T-cell (primary cell): ENCODE results near the gene ECM2. TPM values are rescaled to one million over a fixed set of nuclear protein-coding genes. Genes with fewer than 3 reads are reported as not detected.

Experiments used
- ATAC-seq, 4 experiments: fragments of 200-7000 bp in 3 of 4; fragments of 150-1000 bp in 1 of 4; cut with Tn5 transposase; replicated peaks in 1 of 4; 1 replicate in 3 of 4; 2 replicates in 1 of 4; pipeline ENCODE4 v1.10.0; 2021; ENCODE audit warnings: moderate library complexity in 3 of 4, mild to moderate bottlenecking in 2 of 4, moderate number of reproducible peaks in 1 of 4
- CTCF ChIA-PET, 2 donors: fragments of 300-600 bp; sonication (Branson Sonifier 250); formaldehyde crosslinking; loops; one replicate each; lab custom pipeline; 2022; ENCODE audit warnings: antibody characterized with exemption in 2 of 2; lab: Charles Lee
- POLR2A ChIA-PET, 2 donors: fragments of 300-600 bp; sonication (Branson Sonifier 250); formaldehyde crosslinking; loops; one replicate each; lab custom pipeline; 2022; ENCODE audit warnings: antibody characterized with exemption in 2 of 2; lab: Charles Lee
- DNase-seq, 35 experiments: peaks; one replicate each; pipeline versions ENCODE4 v3.0.0 to v3.0.0-alpha.2; 2013 to 2023
- H3K27ac ChIP-seq: one replicate; pipeline ENCODE4 v1.5.1; 2013; ENCODE audit warnings: low read length
- H3K27me3 ChIP-seq, 2 experiments: replicated peaks in 1 of 2; 1 replicate in 1 of 2; 2 replicates in 1 of 2; pipeline versions ENCODE4 v1.6.1 to v1.7.0; 2013; ENCODE audit warnings: low read length in 1 of 2, mixed read lengths in 1 of 2; ENCODE audit not compliant: control insufficient read depth in 2 of 2, insufficient read depth in 2 of 2; ENCODE audit errors: extremely low read depth in 1 of 2
- H3K36me3 ChIP-seq, 2 donors: 1 replicate in 1 of 2; 2 replicates in 1 of 2; pipeline versions ENCODE4 v1.6.1 to v1.7.0; 2013; ENCODE audit warnings: low read length in 1 of 2; ENCODE audit not compliant: control insufficient read depth in 2 of 2, insufficient read depth in 1 of 2; ENCODE audit errors: extremely low read depth in 1 of 2
- H3K4me1 ChIP-seq, 2 experiments: 1 replicate in 1 of 2; 2 replicates in 1 of 2; pipeline versions ENCODE4 v1.6.1 to v1.7.0; 2013; ENCODE audit warnings: low read length in 2 of 2, mixed read lengths in 1 of 2; ENCODE audit not compliant: insufficient read depth in 2 of 2, control insufficient read depth in 1 of 2; ENCODE audit errors: extremely low read depth in 1 of 2
- H3K4me3 ChIP-seq, 2 donors: 1 replicate in 1 of 2; 2 replicates in 1 of 2; pipeline versions ENCODE4 v1.5.1 to v1.7.0; 2013; ENCODE audit warnings: mild to moderate bottlenecking in 2 of 2, low read length in 1 of 2, moderate library complexity in 1 of 2; ENCODE audit not compliant: control insufficient read depth in 1 of 2; ENCODE audit errors: extremely low read depth in 1 of 2
- H3K9me3 ChIP-seq: 2 replicates; pipeline ENCODE4 v1.7.0; 2013
- H3K27ac Mint-ChIP-seq, 2 donors: one replicate each; pipeline ENCODE4 v1.8.0; 2020 to 2021; ENCODE audit warnings: mild to moderate bottlenecking in 2 of 2, mixed read lengths in 2 of 2
- H3K27me3 Mint-ChIP-seq, 2 donors: one replicate each; pipeline ENCODE4 v1.8.0; 2021 to 2022; ENCODE audit warnings: mixed read lengths in 2 of 2
- H3K36me3 Mint-ChIP-seq: one replicate; pipeline ENCODE4 v1.8.0; 2021; ENCODE audit warnings: mixed read lengths
- H3K4me1 Mint-ChIP-seq, 3 donors: one replicate each; pipeline ENCODE4 v1.8.0; 2020 to 2022; ENCODE audit warnings: mixed read lengths in 3 of 3, mild to moderate bottlenecking in 1 of 3
- H3K4me3 Mint-ChIP-seq, 3 donors: one replicate each; pipeline ENCODE4 v1.8.0; 2020 to 2022; ENCODE audit warnings: mild to moderate bottlenecking in 3 of 3, mixed read lengths in 3 of 3, moderate library complexity in 3 of 3
- H3K9me3 Mint-ChIP-seq, 3 donors: one replicate each; pipeline ENCODE4 v1.8.0; 2020 to 2022; ENCODE audit warnings: mixed read lengths in 3 of 3
- WGBS: methylation state at CpG from one replicate; pipeline ENCODE4 v1.1.5; 2013; ENCODE audit warnings: missing lambda C conversion rate; ENCODE audit not compliant: insufficient coverage; 5-methylcytosine and 5-hydroxymethylcytosine counted together
- total RNA-seq, 35 experiments: library from RNA in 6 of 35; stranded (reverse) in 6 of 35; fragments of 120-200 nt in 1 of 35; gene quantifications; one replicate each; pipeline versions ENCODE4 v1.2.1 to v1.2.4 and lab custom pipeline; 2013 to 2026

ECM2 gene
- total RNA-seq, 5 donors from 2014 or later (not counting 1 experiment from before 2014, with no cell fraction given), result not detected

DNA sequence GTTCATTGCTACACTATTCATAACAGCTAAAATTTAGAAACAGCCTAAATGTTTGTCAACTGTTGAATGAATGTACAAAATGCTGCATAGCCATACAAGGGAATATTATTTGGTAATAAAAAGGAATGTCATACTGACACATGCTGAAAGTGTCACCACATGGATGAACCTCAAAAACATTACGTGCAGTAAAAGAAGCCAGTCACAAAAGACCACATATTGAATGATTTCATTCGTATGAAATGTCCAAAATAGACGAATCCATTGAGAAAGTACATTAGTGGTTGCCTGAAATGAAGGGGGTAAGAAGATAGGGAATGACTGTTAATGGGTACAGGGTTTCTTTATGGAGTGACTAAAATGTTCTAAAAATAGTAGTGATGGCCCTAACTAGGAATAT lies 11.6 kb upstream of the ECM2 start:
- Mint-ChIP-seq H3K27me3 (no peaks in the 10 kb centered on the region), H3K4me3 (no peak overlapping the region), H3K4me1 (no peaks in the 10 kb centered on the region), H3K36me3 (no peaks in the 10 kb centered on the region), H3K27ac (no peak overlapping the region), H3K9me3 (peaks cover 0 to 2% (median 2%) of the 10 kb centered on the region in 3 donors)
- Histone ChIP-seq H3K27me3 (no peaks in the 10 kb centered on the region), H3K4me1 (no peaks in the 10 kb centered on the region), H3K9me3 (no peaks in the 10 kb centered on the region), H3K36me3 (no peaks in the 10 kb centered on the region), H3K27ac (no peak overlapping the region), H3K4me3 (no peak overlapping the region)
- whole genome bisulfite sequencing, result 80% methylated on average over 1 of the region's 3 CpGs
- DNase-seq, result no peak
- POLR2A ChIA-PET, result interaction anchor here in 1 of 2 donors (0.6 kb wide), 1 partner anchor 667 kb away, joined by 3 read pairs; no protein-coding TSS in a partner anchor
- CTCF ChIA-PET, result no interaction called here
- no peak for ATAC-seq

DNA sequence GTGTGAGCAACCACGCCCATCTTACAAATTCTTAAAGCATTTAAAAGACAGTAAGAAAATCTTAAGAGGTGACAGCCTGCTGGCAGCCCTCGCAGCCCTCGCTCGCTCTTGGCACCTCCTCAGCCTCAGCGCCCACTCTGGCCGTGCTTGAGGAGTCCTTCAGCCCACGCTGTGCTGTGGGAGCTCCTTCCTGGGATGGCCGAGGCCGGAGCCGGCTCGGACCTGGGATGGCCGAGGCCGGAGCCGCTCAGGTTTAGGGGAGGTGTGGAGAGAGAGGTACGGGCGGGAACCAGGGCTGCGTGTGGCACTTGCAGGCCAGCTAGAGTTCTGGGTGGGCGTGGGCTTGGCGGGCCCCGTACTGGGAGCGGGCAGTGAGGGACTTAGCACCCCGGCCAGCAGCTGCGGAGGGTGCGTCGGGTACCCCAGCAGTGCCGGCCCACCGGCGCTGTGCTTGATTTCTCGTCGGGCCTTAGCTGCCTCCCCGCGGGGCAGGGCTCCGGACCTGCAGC lies 9.3 kb upstream of the ECM2 start:
- Histone ChIP-seq H3K27ac (no peak overlapping the region), H3K9me3 (no peaks in the 10 kb centered on the region), H3K4me3 (no peak overlapping the region), H3K27me3 (no peaks in the 10 kb centered on the region), H3K4me1 (no peaks in the 10 kb centered on the region), H3K36me3 (no peaks in the 10 kb centered on the region)
- no peak overlapping the region for H3K4me3 Mint-ChIP-seq
- POLR2A ChIA-PET, result interaction anchor here in 1 of 2 donors (0.6 kb wide), 1 partner anchor 10 kb away, joined by 3 read pairs; no protein-coding TSS in a partner anchor
- H3K27ac Mint-ChIP-seq, result no peak overlapping the region
- H3K9me3 Mint-ChIP-seq, result peaks cover 0 to 2% (median 2%) of the 10 kb centered on the region in 3 donors
- no peak for DNase-seq
- H3K27me3 Mint-ChIP-seq, result no peaks in the 10 kb centered on the region
- ATAC-seq, result no peak
- CTCF ChIA-PET, result no interaction called here
- no peaks in the 10 kb centered on the region for H3K4me1 Mint-ChIP-seq
- H3K36me3 Mint-ChIP-seq, result no peaks in the 10 kb centered on the region
- WGBS, result 98% methylated on average over 32 of the region's 33 CpGs

DNA sequence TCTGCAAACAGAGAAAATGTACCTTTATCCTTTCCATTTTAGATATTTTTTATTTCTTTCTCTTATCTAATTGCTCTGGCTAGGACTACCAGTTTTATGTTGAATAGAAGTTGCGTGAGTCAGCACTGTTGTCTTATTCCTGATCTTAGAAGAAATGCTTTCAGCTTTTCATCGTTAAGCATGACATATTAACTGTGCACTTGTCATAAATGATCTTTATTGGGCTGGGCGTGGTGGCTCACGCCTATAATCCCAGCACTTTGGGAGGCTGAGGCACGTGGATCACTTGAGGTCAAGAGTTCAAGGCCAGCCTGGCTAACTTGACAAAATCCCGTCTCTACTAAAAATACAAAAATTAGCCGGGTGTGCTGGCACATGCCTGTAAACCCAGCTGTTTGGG lies 8.2 kb upstream of the ECM2 start:
- H3K27me3 Mint-ChIP-seq, result no peaks in the 10 kb centered on the region
- ChIA-PET POLR2A (no interaction called here), CTCF (no interaction called here)
- Histone ChIP-seq H3K4me3 (no peak overlapping the region), H3K27ac (no peak overlapping the region), H3K9me3 (no peaks in the 10 kb centered on the region), H3K4me1 (no peaks in the 10 kb centered on the region), H3K27me3 (no peaks in the 10 kb centered on the region), H3K36me3 (no peaks in the 10 kb centered on the region)
- H3K27ac Mint-ChIP-seq, result no peak overlapping the region
- 91% methylated on average over 5 of the region's 7 CpGs for WGBS
- DNase-seq (no peak), ATAC-seq (no peak)
- no peaks in the 10 kb centered on the region for H3K36me3 Mint-ChIP-seq
- peaks cover 0 to 2% (median 2%) of the 10 kb centered on the region in 3 donors for H3K9me3 Mint-ChIP-seq
- H3K4me3 Mint-ChIP-seq, result no peak overlapping the region
- no peaks in the 10 kb centered on the region for H3K4me1 Mint-ChIP-seq

DNA sequence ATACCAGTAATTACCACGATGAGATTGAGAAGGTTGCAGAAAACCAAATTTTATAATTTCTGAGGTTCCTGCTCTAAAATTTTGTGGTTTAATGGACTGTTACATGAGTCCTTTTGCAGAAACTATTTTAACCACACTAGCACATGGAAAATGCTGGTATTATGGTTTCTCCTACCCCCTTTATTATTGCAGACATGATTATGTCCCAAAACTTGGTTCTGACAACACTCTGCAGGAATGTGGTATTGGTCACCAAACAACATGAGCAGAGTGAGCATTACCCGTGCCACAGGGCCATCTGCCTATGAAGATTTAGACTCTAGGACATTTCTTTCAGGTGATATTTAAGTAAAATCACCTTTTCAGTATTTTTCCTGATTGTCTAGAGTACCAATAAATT lies 2.8 kb upstream of the ECM2 start:
- Histone ChIP-seq H3K36me3 (no peaks in the 10 kb centered on the region), H3K4me1 (no peaks in the 10 kb centered on the region), H3K27me3 (no peaks in the 10 kb centered on the region), H3K27ac (no peak overlapping the region), H3K4me3 (no peak overlapping the region), H3K9me3 (no peaks in the 10 kb centered on the region)
- WGBS, result no CpG with 5 or more reads among the region's 2 CpGs
- ChIA-PET CTCF (no interaction called here), POLR2A (no interaction called here)
- H3K27ac Mint-ChIP-seq, result no peak overlapping the region
- no peak overlapping the region for H3K4me3 Mint-ChIP-seq
- H3K9me3 Mint-ChIP-seq, result peaks cover 0 to 2% (median 2%) of the 10 kb centered on the region in 3 donors
- H3K36me3 Mint-ChIP-seq, result no peaks in the 10 kb centered on the region
- peaks cover 0 to 3% (median 0%) of the 10 kb centered on the region in 3 donors for H3K4me1 Mint-ChIP-seq
- DNase-seq, result no peak
- no peaks in the 10 kb centered on the region for H3K27me3 Mint-ChIP-seq
- no peak for ATAC-seq

DNA sequence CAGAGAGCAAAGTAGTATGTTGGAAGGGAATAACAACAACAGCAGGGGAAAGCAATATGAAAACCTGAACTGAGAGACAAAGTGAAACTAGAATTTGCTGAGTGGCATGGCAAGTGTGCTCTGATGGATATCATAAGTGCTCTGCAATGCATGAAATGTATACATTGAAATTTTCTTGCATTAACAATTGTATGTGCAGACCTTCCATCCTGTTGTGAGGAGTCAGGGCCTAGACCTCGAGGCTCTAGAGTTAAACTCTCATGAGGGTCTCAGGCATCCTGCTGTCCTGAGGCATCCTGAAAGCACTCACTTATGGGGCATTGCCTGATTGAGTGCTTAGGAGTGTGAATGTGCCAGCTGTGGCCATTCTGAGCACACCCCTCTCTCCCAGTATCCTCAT lies 1.1 kb downstream of the ECM2 start:
- Histone ChIP-seq H3K4me3 (no peak overlapping the region), H3K9me3 (no peaks in the 10 kb centered on the region), H3K4me1 (no peaks in the 10 kb centered on the region), H3K27me3 (no peaks in the 10 kb centered on the region), H3K27ac (no peak overlapping the region), H3K36me3 (no peaks in the 10 kb centered on the region)
- no CpG with 5 or more reads among the region's 1 CpG for WGBS
- no peak for DNase-seq
- Mint-ChIP-seq H3K4me3 (no peak overlapping the region), H3K27me3 (no peaks in the 10 kb centered on the region), H3K36me3 (no peaks in the 10 kb centered on the region), H3K27ac (no peak overlapping the region), H3K9me3 (peaks cover 0 to 4% (median 0%) of the 10 kb centered on the region in 3 donors), H3K4me1 (peaks cover 0 to 3% (median 0%) of the 10 kb centered on the region in 3 donors)
- CTCF ChIA-PET, result no interaction called here
- POLR2A ChIA-PET, result interaction anchor here in 1 of 2 donors (0.6 kb wide), 1 partner anchor 10 kb away, joined by 3 read pairs; no protein-coding TSS in a partner anchor
- ATAC-seq, result no peak

DNA sequence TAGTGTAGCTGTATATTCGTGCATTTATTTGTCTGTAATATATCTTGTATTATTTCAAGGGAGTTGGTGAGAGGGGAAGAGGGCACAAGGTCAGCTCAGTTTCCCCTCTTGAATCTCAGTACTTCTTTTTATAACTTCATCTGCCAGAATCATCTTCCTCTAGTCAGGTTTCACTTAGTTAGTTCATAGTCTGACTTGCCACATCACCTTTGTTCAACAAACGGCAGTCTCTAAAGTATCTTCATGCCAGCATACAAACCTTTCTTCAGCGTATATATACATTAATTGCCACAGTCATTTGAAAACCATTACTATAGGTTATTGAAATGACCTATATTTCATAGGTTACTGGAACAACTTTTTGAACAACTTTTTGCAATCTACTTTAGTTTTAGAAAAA lies 1.6 kb downstream of the ECM2 start:
- Histone ChIP-seq H3K4me3 (no peak overlapping the region), H3K9me3 (no peaks in the 10 kb centered on the region), H3K4me1 (no peaks in the 10 kb centered on the region), H3K36me3 (no peaks in the 10 kb centered on the region), H3K27ac (no peak overlapping the region), H3K27me3 (no peaks in the 10 kb centered on the region)
- CTCF ChIA-PET, result no interaction called here
- Mint-ChIP-seq H3K9me3 (peaks cover 0 to 4% (median 0%) of the 10 kb centered on the region in 3 donors), H3K27me3 (no peaks in the 10 kb centered on the region), H3K4me3 (no peak overlapping the region), H3K27ac (no peak overlapping the region), H3K36me3 (no peaks in the 10 kb centered on the region), H3K4me1 (peaks cover 0 to 3% (median 0%) of the 10 kb centered on the region in 3 donors)
- DNase-seq (no peak), ATAC-seq (no peak)
- WGBS, result no CpG with 5 or more reads among the region's 3 CpGs
- POLR2A ChIA-PET, result no interaction called here

DNA sequence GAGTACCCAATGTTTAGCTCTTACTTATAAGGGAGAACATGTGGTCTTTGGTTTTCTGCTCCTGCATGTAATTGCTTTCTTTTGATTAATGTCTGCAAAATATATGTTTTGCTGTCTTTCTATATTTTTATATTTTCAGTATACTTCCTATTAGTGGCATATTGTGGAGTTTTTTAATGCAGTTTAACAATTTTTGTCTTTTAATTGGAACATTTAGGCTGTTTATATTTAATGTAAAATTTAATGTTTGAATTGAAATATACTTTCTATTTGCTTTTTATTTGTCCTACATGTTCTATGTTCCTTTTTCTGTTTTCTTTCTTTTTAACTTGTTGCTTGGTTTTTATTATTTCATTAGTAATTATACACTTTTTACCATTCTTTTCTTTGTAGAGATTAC lies 4.9 kb downstream of the ECM2 start:
- no peak overlapping the region for H3K4me3 ChIP-seq
- ATAC-seq (no peak), DNase-seq (no peak)
- no peaks in the 10 kb centered on the region for H3K27me3 Mint-ChIP-seq
- H3K36me3 Mint-ChIP-seq, result no peaks in the 10 kb centered on the region
- peaks cover 0 to 4% (median 0%) of the 10 kb centered on the region in 3 donors for H3K9me3 Mint-ChIP-seq
- no peak overlapping the region for H3K27ac Mint-ChIP-seq
- POLR2A ChIA-PET, result no interaction called here
- no peaks in the 10 kb centered on the region for H3K4me1 ChIP-seq
- no peak overlapping the region for H3K27ac ChIP-seq
- H3K4me1 Mint-ChIP-seq, result peaks cover 0 to 3% (median 0%) of the 10 kb centered on the region in 3 donors
- H3K9me3 ChIP-seq, result no peaks in the 10 kb centered on the region
- no peaks in the 10 kb centered on the region for H3K36me3 ChIP-seq
- H3K4me3 Mint-ChIP-seq, result no peak overlapping the region
- CTCF ChIA-PET, result no interaction called here
- no peaks in the 10 kb centered on the region for H3K27me3 ChIP-seq
